HG03045 (cell line): ENCODE results near the gene ATF6.

Experiments
- ATAC-seq: cut with Tn5 transposase; IDR thresholded peaks from one replicate; pipeline ENCODE4 v1.9.1; 2021; ENCODE audit warnings: mild to moderate bottlenecking, moderate library complexity; ENCODE audit not compliant: unreplicated experiment

ATF6 gene

GRCh38 chr1:161884475-161884874 lies 118.4 kb downstream of the ATF6 start:
- no peak for ATAC-seq

- ATAC-seq = no peak
Observed at GRCh38 chr1:161885003-161885402, 118.9 kb downstream of the ATF6 start.

- no peak for ATAC-seq
Observed at GRCh38 chr1:161885759-161886158, 119.6 kb downstream of the ATF6 start.

GRCh38 chr1:161886589-161886988 lies 120.5 kb downstream of the ATF6 start:
- no peak for ATAC-seq

GRCh38 chr1:161887730-161888287 lies 121.7 kb downstream of the ATF6 start:
- ATAC-seq = no peak

- no peak for ATAC-seq
Observed at GRCh38 chr1:161890574-161890973, 124.5 kb downstream of the ATF6 start.

GRCh38 chr1:161899091-161899490 lies 133.0 kb downstream of the ATF6 start:
- no peak for ATAC-seq

- ATAC-seq = no peak
Observed at GRCh38 chr1:161900160-161900559, 134.0 kb downstream of the ATF6 start.

GRCh38 chr1:161902182-161902581 lies 136.1 kb downstream of the ATF6 start:
- ATAC-seq = no peak

GRCh38 chr1:161905269-161905884 lies 139.3 kb downstream of the ATF6 start:
- ATAC-seq = no peak

GRCh38 chr1:161907265-161907664 lies 141.1 kb downstream of the ATF6 start:
- no peak for ATAC-seq

GRCh38 chr1:161908264-161908663 lies 142.1 kb downstream of the ATF6 start:
- no peak for ATAC-seq

GRCh38 chr1:161910604-161911003 lies 144.5 kb downstream of the ATF6 start:
- ATAC-seq = no peak

GRCh38 chr1:161913482-161914140 lies 147.5 kb downstream of the ATF6 start:
- no peak for ATAC-seq

GRCh38 chr1:161914595-161914994 lies 148.5 kb downstream of the ATF6 start:
- ATAC-seq = no peak

- peak; percentile 49 for ATAC-seq
Observed at GRCh38 chr1:161915051-161915503, 149.0 kb downstream of the ATF6 start.

- ATAC-seq = no peak
Observed at GRCh38 chr1:161915978-161916377, 149.9 kb downstream of the ATF6 start.

- ATAC-seq = no peak
Observed at GRCh38 chr1:161919229-161919628, 153.1 kb downstream of the ATF6 start.

GRCh38 chr1:161921491-161921890 lies 155.4 kb downstream of the ATF6 start:
- no peak for ATAC-seq

- no peak for ATAC-seq
Observed at GRCh38 chr1:161921990-161922389, 155.9 kb downstream of the ATF6 start.

GRCh38 chr1:161928056-161928455 lies 161.9 kb downstream of the ATF6 start:
- ATAC-seq = no peak

GRCh38 chr1:161929137-161929536 lies 163.0 kb downstream of the ATF6 start:
- ATAC-seq = no peak
